GM23338 (cell line): ENCODE data around the gene SCART1. TPM values are rescaled to one million over a fixed set of nuclear protein-coding genes. Genes with fewer than 3 reads are reported as not detected.

ENCODE experiments used
- ATAC-seq: fragments of 200-7000 bp; cut with Tn5 transposase; 3 replicates; pipeline ENCODE4 v1.9.1; 2020
- DNase-seq: peaks from one replicate; pipeline ENCODE4 v3.0.0-alpha.2; 2015; ENCODE audit warnings: low spot score
- H2AFZ ChIP-seq: fragments of 200-600 bp; sonication (generic); 2 replicates; pipeline ENCODE4 v1.8.0; 2016; ENCODE audit warnings: antibody characterized with exemption, mild to moderate bottlenecking, moderate library complexity
- H3F3A ChIP-seq: fragments of 200-600 bp; sonication (generic); replicated peaks from 2 replicates; pipeline ENCODE4 v1.8.0; 2017; ENCODE audit warnings: antibody characterized with exemption, mixed run types, low read depth
- H3K27ac ChIP-seq: fragments of 200-600 bp; sonication (generic); 2 replicates; pipeline ENCODE4 v1.6.1; 2016; ENCODE audit warnings: low read depth
- H3K27me3 ChIP-seq: fragments of 200-600 bp; sonication (generic); 2 replicates; pipeline ENCODE4 v1.8.0; 2016; ENCODE audit warnings: mild to moderate bottlenecking, mixed run types, moderate library complexity; ENCODE audit not compliant: insufficient read depth
- H3K36me3 ChIP-seq: fragments of 200-600 bp; sonication (generic); 2 replicates; pipeline ENCODE4 v1.8.0; 2016; ENCODE audit warnings: mild to moderate bottlenecking; ENCODE audit not compliant: insufficient read depth
- H3K4me1 ChIP-seq: fragments of 200-600 bp; sonication (generic); 2 replicates; pipeline ENCODE4 v1.8.0; 2016; ENCODE audit warnings: mild to moderate bottlenecking, moderate library complexity; ENCODE audit not compliant: insufficient read depth
- H3K4me2 ChIP-seq: fragments of 200-600 bp; sonication (generic); 2 replicates; pipeline ENCODE4 v1.7.1; 2017; ENCODE audit warnings: mixed run types
- H3K4me3 ChIP-seq: fragments of 200-600 bp; sonication (generic); 2 replicates; pipeline ENCODE4 v1.6.1; 2016; ENCODE audit warnings: mixed run types
- H3K79me2 ChIP-seq: fragments of 200-600 bp; sonication (generic); replicated peaks from 2 replicates; pipeline ENCODE4 v1.8.0; 2017; ENCODE audit warnings: mild to moderate bottlenecking; ENCODE audit not compliant: insufficient read depth
- H3K9me2 ChIP-seq: fragments of 200-600 bp; sonication (generic); 2 replicates; pipeline ENCODE4 v1.8.0; 2017; ENCODE audit not compliant: insufficient read depth
- H4K20me1 ChIP-seq: fragments of 200-600 bp; sonication (generic); replicated peaks from 2 replicates; pipeline ENCODE4 v1.8.0; 2017; ENCODE audit warnings: mild to moderate bottlenecking; ENCODE audit not compliant: insufficient read depth
- H3K27ac Mint-ChIP-seq: 2 replicates; pipeline ENCODE4 v1.8.0; 2020; ENCODE audit warnings: inconsistent platforms, mild to moderate bottlenecking, moderate library complexity, mixed read lengths
- H3K27me3 Mint-ChIP-seq: 3 replicates; pipeline ENCODE4 v1.8.0; 2022; ENCODE audit warnings: low read depth, mild to moderate bottlenecking, moderate library complexity, mixed read lengths, inconsistent platforms; ENCODE audit not compliant: insufficient read depth, poor library complexity
- H3K36me3 Mint-ChIP-seq: 3 replicates; pipeline ENCODE4 v1.8.0; 2021; ENCODE audit warnings: low read depth, mild to moderate bottlenecking, inconsistent platforms, moderate library complexity, mixed read lengths
- H3K4me1 Mint-ChIP-seq: 3 replicates; pipeline ENCODE4 v1.8.0; 2020; ENCODE audit warnings: mild to moderate bottlenecking, inconsistent platforms, mixed read lengths
- H3K4me3 Mint-ChIP-seq: 3 replicates; pipeline ENCODE4 v1.8.0; 2021; ENCODE audit warnings: moderate library complexity, mild to moderate bottlenecking, inconsistent platforms, mixed read lengths
- H3K9me3 Mint-ChIP-seq: 3 replicates; pipeline ENCODE4 v1.8.0; 2020; ENCODE audit warnings: moderate library complexity, mild to moderate bottlenecking, inconsistent platforms, mixed read lengths
- CREB1 ChIP-seq: fragments of 250-450 bp; sonication (Bioruptor Pico); IDR thresholded peaks from 2 replicates; pipeline ENCODE4 v1.5.0; 2020; ENCODE audit warnings: low read depth, mild to moderate bottlenecking, moderate library complexity
- EZH2phosphoT487 ChIP-seq: fragments of 200-600 bp; sonication (generic); IDR thresholded peaks from one replicate; pipeline ENCODE4 v1.8.1; 2018; ENCODE audit warnings: antibody characterized with exemption; ENCODE audit not compliant: unreplicated experiment
- JUNB ChIP-seq: IDR thresholded peaks from one replicate; pipeline ENCODE4 v1.6.1; 2016; ENCODE audit warnings: antibody characterized with exemption; ENCODE audit not compliant: unreplicated experiment
- NANOG ChIP-seq: IDR thresholded peaks from 2 replicates; pipeline ENCODE4 v1.6.1; 2016; ENCODE audit warnings: antibody characterized with exemption, borderline replicate concordance
- POLR2AphosphoS5 ChIP-seq: IDR thresholded peaks from 2 replicates; pipeline ENCODE4 v1.6.1; 2016; ENCODE audit warnings: antibody characterized with exemption, low read depth
- STAT1 ChIP-seq: IDR thresholded peaks from one replicate; pipeline ENCODE4 v1.6.1; 2016; ENCODE audit warnings: antibody characterized with exemption; ENCODE audit not compliant: unreplicated experiment
- ZNF114 ChIP-seq: fragments of 250-450 bp; sonication (Bioruptor Pico); IDR thresholded peaks from 2 replicates; pipeline ENCODE4 v1.5.0; 2020; ENCODE audit warnings: mild to moderate bottlenecking, moderate library complexity
- polyA plus RNA-seq: library from polyadenylated mRNA; unstranded; fragments of >200 nt; fragmentation: Nextera tagmentation; extraction: Ambion mirVana; gene quantifications from 2 replicates; pipeline ENCODE4 v1.2.1, GENCODE V29; 2016
- total RNA-seq: library from RNA; depleted of rRNA; stranded (reverse); fragments of >200 nt; shearing (Covaris generic); gene quantifications from 2 replicates; pipeline ENCODE4 v1.2.3, GENCODE V29; 2014
- TF ChIP-seq, protein P1 (sequence below), 2 experiments: fragments of 200-600 bp in 1 of 2; sonication (generic) in 1 of 2; conservative IDR thresholded peaks; 2 replicates each; pipeline versions ENCODE4 v1.5.1 to v1.6.1; 2016 to 2017; ENCODE audit warnings: antibody characterized with exemption in 2 of 2, low read depth in 2 of 2, mild to moderate bottlenecking in 2 of 2, moderate library complexity in 1 of 2
- TF ChIP-seq, protein P2 (sequence below): IDR thresholded peaks from one replicate; pipeline ENCODE4 v1.6.1; 2018; ENCODE audit warnings: antibody characterized with exemption; ENCODE audit not compliant: unreplicated experiment
- TF ChIP-seq, protein P3 (sequence below): fragments of 250-450 bp; sonication (Bioruptor Pico); IDR thresholded peaks from 2 replicates; pipeline ENCODE4 v1.5.0; 2020; ENCODE audit warnings: mild to moderate bottlenecking, moderate library complexity
- TF ChIP-seq, protein P4 (sequence below): IDR thresholded peaks from 2 replicates; pipeline ENCODE4 v1.6.1; 2016; ENCODE audit warnings: antibody characterized with exemption

SCART1 gene
- total and polyA plus RNA-seq, 2 experiments from 2014 or later, result 0.59 TPM; not detected in 1

DNA sequence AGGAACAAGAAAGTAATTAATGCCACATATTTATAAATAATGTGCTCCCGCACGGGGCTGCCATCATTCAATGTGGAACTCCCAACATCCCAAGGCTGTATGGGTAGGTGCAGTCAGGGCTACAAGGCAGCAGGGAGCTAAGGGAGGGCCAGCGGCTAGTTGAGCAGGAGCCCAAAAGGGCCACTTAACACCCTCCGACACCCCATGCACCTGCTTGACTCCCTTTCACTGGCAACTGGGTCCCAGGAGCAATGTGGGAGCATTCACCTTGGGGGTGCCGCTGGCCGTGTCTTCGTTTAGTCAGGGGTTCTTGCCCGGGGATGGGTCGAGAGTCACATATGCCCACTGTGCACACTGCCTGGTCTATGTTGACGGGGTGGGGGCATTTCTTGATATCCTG is 27.9 kb downstream of the SCART1 start:
- Mint-ChIP-seq H3K27ac (no peak overlapping the region), H3K27me3 (peaks cover 2% of the 10 kb centered on the region), H3K36me3 (peaks cover 4% of the 10 kb centered on the region; the same call in 1 of the 3 replicates), H3K4me1 (no peaks in the 10 kb centered on the region), H3K4me3 (no peak overlapping the region), H3K9me3 (peaks cover 54% of the 10 kb centered on the region)
- Histone ChIP-seq H3F3A (no peaks in the 10 kb centered on the region), H3K9me2 (no peaks in the 10 kb centered on the region), H3K36me3 (no peaks in the 10 kb centered on the region; the same call in 1 of the 2 replicates), H3K79me2 (no peaks in the 10 kb centered on the region), H3K4me3 (no peak overlapping the region), H2AFZ (no peak overlapping the region), H3K27ac (no peak overlapping the region), H3K4me2 (no peak overlapping the region), H3K4me1 (no peaks in the 10 kb centered on the region), H3K27me3 (no peaks in the 10 kb centered on the region), H4K20me1 (no peaks in the 10 kb centered on the region)
- no peak for DNase-seq
- TF ChIP-seq STAT1, result no peak
- TF ChIP-seq, protein P1, sequence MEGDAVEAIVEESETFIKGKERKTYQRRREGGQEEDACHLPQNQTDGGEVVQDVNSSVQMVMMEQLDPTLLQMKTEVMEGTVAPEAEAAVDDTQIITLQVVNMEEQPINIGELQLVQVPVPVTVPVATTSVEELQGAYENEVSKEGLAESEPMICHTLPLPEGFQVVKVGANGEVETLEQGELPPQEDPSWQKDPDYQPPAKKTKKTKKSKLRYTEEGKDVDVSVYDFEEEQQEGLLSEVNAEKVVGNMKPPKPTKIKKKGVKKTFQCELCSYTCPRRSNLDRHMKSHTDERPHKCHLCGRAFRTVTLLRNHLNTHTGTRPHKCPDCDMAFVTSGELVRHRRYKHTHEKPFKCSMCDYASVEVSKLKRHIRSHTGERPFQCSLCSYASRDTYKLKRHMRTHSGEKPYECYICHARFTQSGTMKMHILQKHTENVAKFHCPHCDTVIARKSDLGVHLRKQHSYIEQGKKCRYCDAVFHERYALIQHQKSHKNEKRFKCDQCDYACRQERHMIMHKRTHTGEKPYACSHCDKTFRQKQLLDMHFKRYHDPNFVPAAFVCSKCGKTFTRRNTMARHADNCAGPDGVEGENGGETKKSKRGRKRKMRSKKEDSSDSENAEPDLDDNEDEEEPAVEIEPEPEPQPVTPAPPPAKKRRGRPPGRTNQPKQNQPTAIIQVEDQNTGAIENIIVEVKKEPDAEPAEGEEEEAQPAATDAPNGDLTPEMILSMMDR (conservative IDR thresholded peaks at IDR 0.05; ENCODE audit: low read depth in 2 of 2), result no peak
- no peak for TF ChIP-seq ZNF114 (CRISPR knock-in tag)
- no peak for TF ChIP-seq JUNB
- TF ChIP-seq NANOG, result no peak
- TF ChIP-seq POLR2AphosphoS5, result no peak
- TF ChIP-seq EZH2phosphoT487, result no peak
- TF ChIP-seq CREB1 (CRISPR knock-in tag), result no peak
- TF ChIP-seq, protein P2, sequence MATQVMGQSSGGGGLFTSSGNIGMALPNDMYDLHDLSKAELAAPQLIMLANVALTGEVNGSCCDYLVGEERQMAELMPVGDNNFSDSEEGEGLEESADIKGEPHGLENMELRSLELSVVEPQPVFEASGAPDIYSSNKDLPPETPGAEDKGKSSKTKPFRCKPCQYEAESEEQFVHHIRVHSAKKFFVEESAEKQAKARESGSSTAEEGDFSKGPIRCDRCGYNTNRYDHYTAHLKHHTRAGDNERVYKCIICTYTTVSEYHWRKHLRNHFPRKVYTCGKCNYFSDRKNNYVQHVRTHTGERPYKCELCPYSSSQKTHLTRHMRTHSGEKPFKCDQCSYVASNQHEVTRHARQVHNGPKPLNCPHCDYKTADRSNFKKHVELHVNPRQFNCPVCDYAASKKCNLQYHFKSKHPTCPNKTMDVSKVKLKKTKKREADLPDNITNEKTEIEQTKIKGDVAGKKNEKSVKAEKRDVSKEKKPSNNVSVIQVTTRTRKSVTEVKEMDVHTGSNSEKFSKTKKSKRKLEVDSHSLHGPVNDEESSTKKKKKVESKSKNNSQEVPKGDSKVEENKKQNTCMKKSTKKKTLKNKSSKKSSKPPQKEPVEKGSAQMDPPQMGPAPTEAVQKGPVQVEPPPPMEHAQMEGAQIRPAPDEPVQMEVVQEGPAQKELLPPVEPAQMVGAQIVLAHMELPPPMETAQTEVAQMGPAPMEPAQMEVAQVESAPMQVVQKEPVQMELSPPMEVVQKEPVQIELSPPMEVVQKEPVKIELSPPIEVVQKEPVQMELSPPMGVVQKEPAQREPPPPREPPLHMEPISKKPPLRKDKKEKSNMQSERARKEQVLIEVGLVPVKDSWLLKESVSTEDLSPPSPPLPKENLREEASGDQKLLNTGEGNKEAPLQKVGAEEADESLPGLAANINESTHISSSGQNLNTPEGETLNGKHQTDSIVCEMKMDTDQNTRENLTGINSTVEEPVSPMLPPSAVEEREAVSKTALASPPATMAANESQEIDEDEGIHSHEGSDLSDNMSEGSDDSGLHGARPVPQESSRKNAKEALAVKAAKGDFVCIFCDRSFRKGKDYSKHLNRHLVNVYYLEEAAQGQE, result no peak
- TF ChIP-seq, protein P3, sequence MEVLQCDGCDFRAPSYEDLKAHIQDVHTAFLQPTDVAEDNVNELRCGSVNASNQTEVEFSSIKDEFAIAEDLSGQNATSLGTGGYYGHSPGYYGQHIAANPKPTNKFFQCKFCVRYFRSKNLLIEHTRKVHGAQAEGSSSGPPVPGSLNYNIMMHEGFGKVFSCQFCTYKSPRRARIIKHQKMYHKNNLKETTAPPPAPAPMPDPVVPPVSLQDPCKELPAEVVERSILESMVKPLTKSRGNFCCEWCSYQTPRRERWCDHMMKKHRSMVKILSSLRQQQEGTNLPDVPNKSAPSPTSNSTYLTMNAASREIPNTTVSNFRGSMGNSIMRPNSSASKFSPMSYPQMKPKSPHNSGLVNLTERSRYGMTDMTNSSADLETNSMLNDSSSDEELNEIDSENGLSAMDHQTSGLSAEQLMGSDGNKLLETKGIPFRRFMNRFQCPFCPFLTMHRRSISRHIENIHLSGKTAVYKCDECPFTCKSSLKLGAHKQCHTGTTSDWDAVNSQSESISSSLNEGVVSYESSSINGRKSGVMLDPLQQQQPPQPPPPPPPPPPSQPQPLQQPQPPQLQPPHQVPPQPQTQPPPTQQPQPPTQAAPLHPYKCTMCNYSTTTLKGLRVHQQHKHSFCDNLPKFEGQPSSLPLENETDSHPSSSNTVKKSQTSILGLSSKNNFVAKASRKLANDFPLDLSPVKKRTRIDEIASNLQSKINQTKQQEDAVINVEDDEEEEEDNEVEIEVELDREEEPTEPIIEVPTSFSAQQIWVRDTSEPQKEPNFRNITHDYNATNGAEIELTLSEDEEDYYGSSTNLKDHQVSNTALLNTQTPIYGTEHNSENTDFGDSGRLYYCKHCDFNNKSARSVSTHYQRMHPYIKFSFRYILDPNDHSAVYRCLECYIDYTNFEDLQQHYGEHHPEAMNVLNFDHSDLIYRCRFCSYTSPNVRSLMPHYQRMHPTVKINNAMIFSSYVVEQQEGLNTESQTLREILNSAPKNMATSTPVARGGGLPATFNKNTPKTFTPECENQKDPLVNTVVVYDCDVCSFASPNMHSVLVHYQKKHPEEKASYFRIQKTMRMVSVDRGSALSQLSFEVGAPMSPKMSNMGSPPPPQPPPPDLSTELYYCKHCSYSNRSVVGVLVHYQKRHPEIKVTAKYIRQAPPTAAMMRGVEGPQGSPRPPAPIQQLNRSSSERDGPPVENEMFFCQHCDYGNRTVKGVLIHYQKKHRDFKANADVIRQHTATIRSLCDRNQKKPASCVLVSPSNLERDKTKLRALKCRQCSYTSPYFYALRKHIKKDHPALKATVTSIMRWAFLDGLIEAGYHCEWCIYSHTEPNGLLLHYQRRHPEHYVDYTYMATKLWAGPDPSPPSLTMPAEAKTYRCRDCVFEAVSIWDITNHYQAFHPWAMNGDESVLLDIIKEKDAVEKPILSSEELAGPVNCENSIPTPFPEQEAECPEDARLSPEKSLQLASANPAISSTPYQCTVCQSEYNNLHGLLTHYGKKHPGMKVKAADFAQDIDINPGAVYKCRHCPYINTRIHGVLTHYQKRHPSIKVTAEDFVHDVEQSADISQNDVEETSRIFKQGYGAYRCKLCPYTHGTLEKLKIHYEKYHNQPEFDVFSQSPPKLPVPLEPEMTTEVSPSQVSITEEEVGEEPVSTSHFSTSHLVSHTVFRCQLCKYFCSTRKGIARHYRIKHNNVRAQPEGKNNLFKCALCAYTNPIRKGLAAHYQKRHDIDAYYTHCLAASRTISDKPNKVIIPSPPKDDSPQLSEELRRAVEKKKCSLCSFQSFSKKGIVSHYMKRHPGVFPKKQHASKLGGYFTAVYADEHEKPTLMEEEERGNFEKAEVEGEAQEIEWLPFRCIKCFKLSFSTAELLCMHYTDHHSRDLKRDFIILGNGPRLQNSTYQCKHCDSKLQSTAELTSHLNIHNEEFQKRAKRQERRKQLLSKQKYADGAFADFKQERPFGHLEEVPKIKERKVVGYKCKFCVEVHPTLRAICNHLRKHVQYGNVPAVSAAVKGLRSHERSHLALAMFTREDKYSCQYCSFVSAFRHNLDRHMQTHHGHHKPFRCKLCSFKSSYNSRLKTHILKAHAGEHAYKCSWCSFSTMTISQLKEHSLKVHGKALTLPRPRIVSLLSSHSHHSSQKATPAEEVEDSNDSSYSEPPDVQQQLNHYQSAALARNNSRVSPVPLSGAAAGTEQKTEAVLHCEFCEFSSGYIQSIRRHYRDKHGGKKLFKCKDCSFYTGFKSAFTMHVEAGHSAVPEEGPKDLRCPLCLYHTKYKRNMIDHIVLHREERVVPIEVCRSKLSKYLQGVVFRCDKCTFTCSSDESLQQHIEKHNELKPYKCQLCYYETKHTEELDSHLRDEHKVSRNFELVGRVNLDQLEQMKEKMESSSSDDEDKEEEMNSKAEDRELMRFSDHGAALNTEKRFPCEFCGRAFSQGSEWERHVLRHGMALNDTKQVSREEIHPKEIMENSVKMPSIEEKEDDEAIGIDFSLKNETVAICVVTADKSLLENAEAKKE (CRISPR knock-in tag), result no peak
- TF ChIP-seq, protein P4, sequence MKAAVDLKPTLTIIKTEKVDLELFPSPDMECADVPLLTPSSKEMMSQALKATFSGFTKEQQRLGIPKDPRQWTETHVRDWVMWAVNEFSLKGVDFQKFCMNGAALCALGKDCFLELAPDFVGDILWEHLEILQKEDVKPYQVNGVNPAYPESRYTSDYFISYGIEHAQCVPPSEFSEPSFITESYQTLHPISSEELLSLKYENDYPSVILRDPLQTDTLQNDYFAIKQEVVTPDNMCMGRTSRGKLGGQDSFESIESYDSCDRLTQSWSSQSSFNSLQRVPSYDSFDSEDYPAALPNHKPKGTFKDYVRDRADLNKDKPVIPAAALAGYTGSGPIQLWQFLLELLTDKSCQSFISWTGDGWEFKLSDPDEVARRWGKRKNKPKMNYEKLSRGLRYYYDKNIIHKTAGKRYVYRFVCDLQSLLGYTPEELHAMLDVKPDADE, result no peak
- no peak for ATAC-seq
